Measurements from ENCODE around the gene SLC1A7. TPM values are rescaled to one million over a fixed set of nuclear protein-coding genes. Genes with fewer than 3 reads are reported as not detected.

Gene SLC1A7
- total and polyA plus RNA-seq, 2 experiments from 2014 or later: not detected

DNA sequence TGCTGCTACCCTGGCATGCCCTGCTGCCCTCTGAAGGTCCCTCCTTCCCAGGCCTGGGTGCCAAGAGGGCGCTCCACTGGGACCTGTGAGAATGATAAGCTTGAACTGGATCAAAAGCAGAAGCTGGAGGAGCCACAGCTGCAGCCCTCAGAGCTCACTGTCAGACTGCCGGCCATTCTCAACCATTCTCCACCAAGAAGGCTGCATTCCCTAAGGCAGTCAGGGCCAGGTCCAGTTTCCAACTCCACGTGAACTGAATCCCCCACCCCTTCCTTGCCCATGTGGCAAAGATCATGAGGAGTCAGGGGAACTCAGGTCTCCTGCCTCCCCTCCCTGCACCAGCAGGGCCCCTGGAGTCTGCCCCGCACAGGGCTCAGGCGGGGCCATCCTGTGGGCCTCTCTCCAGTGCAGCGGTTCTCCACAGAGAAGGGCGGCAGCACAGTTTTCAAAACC lies 19.5 kb downstream of the SLC1A7 start:
- no peak for TF ChIP-seq EZH2phosphoT487 (IDR thresholded peaks at IDR 0.05; ENCODE audit: low read depth, severe bottlenecking, unreplicated experiment)
- no peak for TF ChIP-seq EZH2 (IDR thresholded peaks at IDR 0.05; ENCODE audit: borderline replicate concordance)
- TF ChIP-seq, protein P1, sequence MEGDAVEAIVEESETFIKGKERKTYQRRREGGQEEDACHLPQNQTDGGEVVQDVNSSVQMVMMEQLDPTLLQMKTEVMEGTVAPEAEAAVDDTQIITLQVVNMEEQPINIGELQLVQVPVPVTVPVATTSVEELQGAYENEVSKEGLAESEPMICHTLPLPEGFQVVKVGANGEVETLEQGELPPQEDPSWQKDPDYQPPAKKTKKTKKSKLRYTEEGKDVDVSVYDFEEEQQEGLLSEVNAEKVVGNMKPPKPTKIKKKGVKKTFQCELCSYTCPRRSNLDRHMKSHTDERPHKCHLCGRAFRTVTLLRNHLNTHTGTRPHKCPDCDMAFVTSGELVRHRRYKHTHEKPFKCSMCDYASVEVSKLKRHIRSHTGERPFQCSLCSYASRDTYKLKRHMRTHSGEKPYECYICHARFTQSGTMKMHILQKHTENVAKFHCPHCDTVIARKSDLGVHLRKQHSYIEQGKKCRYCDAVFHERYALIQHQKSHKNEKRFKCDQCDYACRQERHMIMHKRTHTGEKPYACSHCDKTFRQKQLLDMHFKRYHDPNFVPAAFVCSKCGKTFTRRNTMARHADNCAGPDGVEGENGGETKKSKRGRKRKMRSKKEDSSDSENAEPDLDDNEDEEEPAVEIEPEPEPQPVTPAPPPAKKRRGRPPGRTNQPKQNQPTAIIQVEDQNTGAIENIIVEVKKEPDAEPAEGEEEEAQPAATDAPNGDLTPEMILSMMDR (IDR thresholded peaks at IDR 0.05; ENCODE audit: poor library complexity): no peak
- Histone ChIP-seq H3K27me3 (no peaks in the 10 kb centered on the region), H3K9me3 (ENCODE audit: low read depth) (no peaks in the 10 kb centered on the region), H4K20me1 (ENCODE audit: insufficient read depth, poor library complexity, severe bottlenecking) (no peaks in the 10 kb centered on the region), H3K4me1 (ENCODE audit: insufficient read depth) (peaks cover 36% of the 10 kb centered on the region), H3K9me2 (replicated peaks; ENCODE audit: insufficient read depth) (no peaks in the 10 kb centered on the region), H2AFZ (no peak overlapping the region), H3K36me3 (replicated peaks; ENCODE audit: insufficient read depth, low read depth) (no peaks in the 10 kb centered on the region), H3K27ac (no peak overlapping the region), H3K4me2 (no peak overlapping the region), H3K4me3 (no peak overlapping the region), H3K79me2 (no peaks in the 10 kb centered on the region)
- WGBS (ENCODE audit: low lambda C conversion rate, missing lambda C conversion rate): 85% methylated on average over 7 of the region's 7 CpGs
- no peak for DNase-seq (ENCODE audit: low spot score)

DNA sequence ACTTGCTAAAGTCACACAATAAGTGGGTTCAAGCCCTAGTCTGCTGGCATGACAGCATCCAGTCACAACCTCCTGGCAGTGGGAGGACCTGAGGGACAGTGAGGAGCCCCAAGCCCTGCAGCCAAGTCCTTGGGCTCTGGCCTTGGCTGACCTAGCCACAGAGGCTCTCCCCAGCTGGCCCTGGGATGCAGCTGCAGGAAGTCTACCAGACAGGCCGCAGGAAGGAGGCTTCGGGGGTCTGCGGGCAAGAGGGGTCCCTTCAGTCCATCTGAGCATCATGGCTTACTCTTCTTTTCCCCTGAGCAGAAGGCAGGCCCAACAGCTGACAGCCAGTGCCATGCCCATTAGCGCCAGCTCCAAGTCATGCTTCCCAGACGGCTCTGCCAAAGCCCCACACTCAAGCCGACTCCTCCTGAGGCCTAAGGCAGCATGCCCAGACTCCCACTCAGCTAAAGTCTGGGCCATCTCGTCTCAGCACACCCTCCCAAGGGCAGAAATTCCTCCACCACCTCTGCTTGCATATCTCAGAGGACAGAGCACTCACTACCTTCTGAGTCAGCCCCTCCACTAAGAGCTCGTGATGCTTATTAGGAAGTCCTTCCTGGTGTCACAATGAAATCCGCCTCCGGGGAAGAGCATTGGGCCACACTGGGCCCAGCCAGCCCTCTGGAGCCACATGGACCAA lies 20.1 kb downstream of the SLC1A7 start:
- DNase-seq (ENCODE audit: low spot score): no peak
- H3K27ac ChIP-seq: no peak overlapping the region
- H3K4me3 ChIP-seq: no peak overlapping the region
- peaks cover 36% of the 10 kb centered on the region for H3K4me1 ChIP-seq (ENCODE audit: insufficient read depth)
- peak overlapping the region; percentile 23 for H3K4me2 ChIP-seq
- TF ChIP-seq, protein P1 (IDR thresholded peaks at IDR 0.05; ENCODE audit: poor library complexity): no peak
- TF ChIP-seq EZH2 (IDR thresholded peaks at IDR 0.05; ENCODE audit: borderline replicate concordance) (no peak), EZH2phosphoT487 (IDR thresholded peaks at IDR 0.05; ENCODE audit: low read depth, severe bottlenecking, unreplicated experiment) (no peak)
- no peaks in the 10 kb centered on the region for H4K20me1 ChIP-seq (ENCODE audit: insufficient read depth, poor library complexity, severe bottlenecking)
- H3K36me3 ChIP-seq (replicated peaks; ENCODE audit: insufficient read depth, low read depth): no peaks in the 10 kb centered on the region
- 89% methylated on average over 10 of the region's 10 CpGs for WGBS (ENCODE audit: low lambda C conversion rate, missing lambda C conversion rate)
- H3K9me2 ChIP-seq (replicated peaks; ENCODE audit: insufficient read depth): no peaks in the 10 kb centered on the region
- no peaks in the 10 kb centered on the region for H3K9me3 ChIP-seq (ENCODE audit: low read depth)
- no peaks in the 10 kb centered on the region for H3K79me2 ChIP-seq
- no peak overlapping the region for H2AFZ ChIP-seq
- H3K27me3 ChIP-seq: no peaks in the 10 kb centered on the region

DNA sequence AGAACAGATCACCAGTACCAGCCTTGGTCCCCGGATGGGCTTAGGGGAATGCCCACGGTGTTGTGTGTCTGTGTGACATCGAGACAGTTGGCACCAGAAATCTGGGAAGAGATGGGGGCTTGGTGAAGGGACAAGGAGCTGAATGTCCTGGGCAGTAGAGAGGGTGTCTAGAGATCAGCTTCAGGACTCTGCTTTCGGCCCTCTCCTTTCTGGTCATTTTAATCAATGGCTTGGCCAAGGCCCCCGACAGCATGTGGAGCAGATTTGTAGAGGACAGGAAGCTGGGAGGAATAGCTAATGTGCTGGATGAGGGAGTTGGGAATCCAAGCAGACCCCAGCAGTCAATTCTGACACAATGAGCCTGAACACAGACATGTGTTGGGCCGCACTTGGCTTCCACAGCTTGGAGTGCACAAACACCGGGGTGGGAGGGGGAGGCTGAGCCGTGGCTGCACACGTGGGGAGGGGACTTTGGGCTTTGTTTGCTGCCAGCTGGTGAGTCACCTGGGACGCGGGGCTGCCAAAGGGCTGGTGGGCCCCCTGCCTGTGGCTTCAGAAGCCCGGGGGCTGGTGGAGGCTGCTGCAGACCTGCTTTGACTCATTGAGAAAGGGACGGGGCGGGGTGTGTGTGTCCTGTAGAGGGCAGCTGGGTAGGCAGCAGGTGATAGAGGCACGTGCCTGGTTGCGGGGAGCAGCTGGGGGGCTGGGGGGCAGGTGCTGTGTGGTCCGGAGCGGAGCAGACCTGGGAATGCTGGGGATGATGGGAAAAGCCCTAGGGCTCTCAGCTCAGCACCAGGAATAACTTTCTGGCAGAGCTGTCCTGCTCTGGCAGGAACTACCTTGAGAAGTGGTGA lies 20.9 kb downstream of the SLC1A7 start:
- H3K79me2 ChIP-seq: no peaks in the 10 kb centered on the region
- H3K27me3 ChIP-seq: no peaks in the 10 kb centered on the region
- H3K9me2 ChIP-seq (replicated peaks; ENCODE audit: insufficient read depth): no peaks in the 10 kb centered on the region
- 48% methylated on average over 12 of the region's 18 CpGs for WGBS (ENCODE audit: low lambda C conversion rate, missing lambda C conversion rate)
- no peaks in the 10 kb centered on the region for H3K36me3 ChIP-seq (replicated peaks; ENCODE audit: insufficient read depth, low read depth)
- peak; percentile 91 for DNase-seq (ENCODE audit: low spot score)
- H3K9me3 ChIP-seq (ENCODE audit: low read depth): no peaks in the 10 kb centered on the region
- H3K4me3 ChIP-seq: no peak overlapping the region
- H3K27ac ChIP-seq: no peak overlapping the region
- TF ChIP-seq EZH2phosphoT487 (IDR thresholded peaks at IDR 0.05; ENCODE audit: low read depth, severe bottlenecking, unreplicated experiment) (no peak), EZH2 (IDR thresholded peaks at IDR 0.05; ENCODE audit: borderline replicate concordance) (no peak)
- TF ChIP-seq, protein P1 (IDR thresholded peaks at IDR 0.05; ENCODE audit: poor library complexity): no peak
- no peak overlapping the region for H2AFZ ChIP-seq
- peaks cover 42% of the 10 kb centered on the region for H3K4me1 ChIP-seq (ENCODE audit: insufficient read depth)
- no peaks in the 10 kb centered on the region for H4K20me1 ChIP-seq (ENCODE audit: insufficient read depth, poor library complexity, severe bottlenecking)
- H3K4me2 ChIP-seq: peak overlapping the region; percentile 23
